ENCODE measurements around the gene SLC18A2.
"Not testable (repeated sequence)": the region's sequence is repeated elsewhere in the genome, so short reads cannot be mapped to it uniquely, and the experiment has no call there.

The SLC18A2 gene

DNA sequence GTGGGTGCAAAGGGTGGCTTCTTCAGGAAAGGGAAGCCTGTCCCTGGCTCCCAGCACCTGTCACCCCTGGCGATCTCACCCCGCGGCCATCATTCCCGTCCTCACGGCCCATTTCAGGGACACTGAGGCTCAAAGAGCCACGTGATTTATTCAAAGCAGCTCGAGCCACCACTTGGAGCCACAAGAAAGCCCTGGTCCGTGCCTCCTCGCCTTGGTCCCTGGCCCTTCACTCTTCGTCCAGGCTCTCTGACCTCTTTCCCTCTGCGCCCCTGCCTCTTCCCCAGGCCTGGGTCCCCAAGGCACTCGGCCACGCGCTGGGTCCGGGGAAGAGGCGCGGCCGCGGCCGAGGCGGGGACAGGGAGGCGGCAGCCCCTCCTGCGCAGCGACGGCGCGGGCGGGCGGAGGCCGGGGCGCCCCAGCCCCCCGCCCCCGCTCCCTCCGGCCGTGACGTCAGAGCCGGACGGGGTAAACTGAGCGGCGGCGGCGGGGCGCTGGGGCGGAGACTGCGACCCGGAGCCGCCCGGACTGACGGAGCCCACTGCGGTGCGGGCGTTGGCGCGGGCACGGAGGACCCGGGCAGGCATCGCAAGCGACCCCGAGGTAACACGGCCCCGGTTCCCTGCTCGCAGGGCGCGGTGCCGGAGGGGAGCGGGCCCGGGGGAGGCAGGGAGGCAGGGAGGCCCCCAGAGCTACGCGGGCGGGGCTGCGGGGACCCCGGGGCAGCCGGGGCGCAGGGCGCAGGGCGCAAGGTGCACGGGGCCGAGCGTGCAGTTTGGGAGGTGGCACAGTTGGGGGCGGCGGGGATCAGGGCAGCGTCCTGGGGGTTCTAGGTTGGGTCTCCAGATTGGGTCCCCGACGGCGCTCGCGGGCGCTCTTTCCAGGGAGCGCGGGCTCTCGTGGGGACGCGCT lies at the start of gene SLC18A2:
Gene SLC18A2, plus strand, starts transcription at position 494 of the 909 bp plus-strand sequence. CDS start 580 bp downstream, outside the sequence.
- no peak for DNase-seq

DNA sequence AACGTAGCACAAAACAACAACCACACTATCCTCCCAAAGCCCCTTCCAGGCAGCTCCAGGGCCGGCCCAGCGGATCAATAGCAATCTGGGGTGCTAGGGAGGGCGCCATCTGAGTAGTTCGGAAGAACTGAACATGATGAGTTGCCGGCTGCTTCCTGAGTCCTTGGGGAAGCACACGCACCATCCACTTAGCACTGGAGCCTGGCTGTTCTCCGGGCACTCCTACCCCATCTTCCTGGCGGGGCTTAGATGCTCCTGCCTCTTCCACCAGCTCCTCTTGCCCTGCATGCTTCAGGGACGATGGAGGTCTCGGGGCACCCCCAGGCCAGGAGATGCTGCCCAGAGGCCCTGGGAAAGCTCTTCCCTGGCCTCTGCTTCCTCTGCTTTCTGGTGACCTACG lies 43.7 kb upstream of the SLC18A2 start, which contains the start of gene KCNK18:
Gene KCNK18, plus strand, starts transcription at position 301 of the 400 bp plus-strand sequence. Its CDS starts 0 bp downstream, at position 301.
- no peak for DNase-seq

DNA sequence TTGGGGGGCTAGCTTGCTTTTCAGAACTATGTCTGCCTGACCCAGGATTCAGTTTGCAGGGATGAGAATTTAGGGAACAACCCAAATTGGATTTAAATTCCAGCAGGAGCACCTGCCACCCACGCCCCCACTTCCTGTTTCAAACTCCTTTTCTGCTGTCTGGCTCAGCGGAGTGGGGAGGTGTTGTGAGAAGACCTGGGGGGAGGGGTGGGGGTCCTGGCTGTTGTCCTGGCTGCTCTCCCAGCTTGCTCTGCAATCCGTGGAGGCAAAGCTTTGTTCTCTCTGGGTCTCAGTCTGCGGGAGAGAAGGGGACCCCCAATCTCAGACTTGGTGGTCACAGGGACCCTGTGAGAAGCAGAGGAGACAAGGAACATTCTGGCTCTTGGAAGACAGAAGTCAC lies 42.8 kb upstream of the SLC18A2 start:
- DNase-seq = no peak

DNA sequence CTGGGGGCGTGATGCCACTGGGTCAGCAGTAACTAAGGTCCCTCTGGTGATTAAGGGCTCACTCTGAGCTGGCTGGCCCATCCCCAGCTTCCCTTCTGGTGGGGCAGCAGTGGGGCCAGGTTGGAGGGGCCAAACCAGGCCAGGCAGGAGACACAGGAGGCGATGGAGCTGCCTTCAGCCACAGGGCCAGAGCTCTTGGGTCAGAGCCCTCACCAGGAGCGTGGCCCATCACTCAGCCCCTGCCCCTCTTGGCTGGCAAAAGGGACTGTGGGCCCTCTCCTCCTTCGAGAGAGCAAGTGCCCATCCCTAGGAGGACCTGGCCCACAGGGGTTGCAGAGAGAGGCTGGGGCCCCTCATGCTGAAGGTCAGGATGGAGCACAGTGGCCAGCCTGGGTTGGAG lies 39.1 kb upstream of the SLC18A2 start:
- DNase-seq = no peak

DNA sequence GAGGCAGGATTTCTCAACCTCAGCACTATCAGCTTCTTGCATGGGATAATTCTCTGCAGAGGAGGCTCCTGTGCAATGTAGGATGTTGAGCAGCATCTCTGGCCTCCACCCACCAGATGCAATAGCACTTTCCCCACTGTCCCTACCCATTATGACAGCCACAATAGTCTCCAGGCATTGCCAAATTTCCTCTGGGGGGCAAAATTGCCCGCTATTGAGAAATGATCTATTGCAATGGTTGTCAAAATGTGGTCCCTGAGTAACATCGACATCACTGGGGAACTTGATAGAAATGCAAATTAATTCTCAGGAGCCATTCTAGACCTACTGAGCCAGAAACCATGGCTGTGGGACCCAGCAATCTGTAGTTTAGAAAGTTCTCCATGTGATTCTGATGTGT lies 36.6 kb upstream of the SLC18A2 start:
- DNase-seq = no peak

DNA sequence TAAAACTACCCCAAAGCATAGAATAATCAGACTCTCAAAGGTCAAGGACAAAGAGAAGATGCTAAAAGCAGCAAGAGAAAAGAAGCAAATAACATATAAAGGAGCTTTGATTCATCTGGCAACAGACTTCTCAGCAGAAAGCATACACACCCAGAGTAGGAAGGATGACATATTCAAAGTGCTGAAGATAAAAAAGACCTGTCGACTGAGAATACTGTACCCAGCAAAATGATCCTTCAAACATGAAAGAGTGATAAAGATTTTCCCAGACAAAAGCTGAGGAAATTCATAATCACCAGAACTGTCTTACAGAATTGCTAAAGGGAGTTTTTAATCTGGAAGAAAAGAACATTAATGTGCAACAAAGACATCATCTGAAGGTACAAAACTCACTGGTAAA lies 28.7 kb upstream of the SLC18A2 start:
- no peak for DNase-seq

DNA sequence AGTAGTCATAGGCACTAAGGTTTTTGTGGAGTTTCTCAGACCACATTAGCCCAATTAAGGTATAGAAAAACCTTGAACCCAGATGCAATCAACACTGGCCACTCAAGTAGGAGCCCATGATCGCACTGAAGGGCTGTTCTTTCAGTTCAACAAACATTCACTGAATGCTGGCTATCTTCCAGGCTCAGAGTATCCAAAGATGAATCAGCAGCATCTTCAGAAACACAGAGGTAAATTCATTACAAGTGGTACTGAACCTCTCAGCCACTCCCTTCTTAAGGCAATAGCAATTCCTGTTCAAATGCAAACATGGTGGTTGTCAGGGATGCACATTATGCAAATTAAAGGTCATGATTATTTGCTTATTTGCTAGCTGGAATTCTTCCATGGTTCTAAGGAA lies 26.5 kb upstream of the SLC18A2 start:
- DNase-seq = no peak

DNA sequence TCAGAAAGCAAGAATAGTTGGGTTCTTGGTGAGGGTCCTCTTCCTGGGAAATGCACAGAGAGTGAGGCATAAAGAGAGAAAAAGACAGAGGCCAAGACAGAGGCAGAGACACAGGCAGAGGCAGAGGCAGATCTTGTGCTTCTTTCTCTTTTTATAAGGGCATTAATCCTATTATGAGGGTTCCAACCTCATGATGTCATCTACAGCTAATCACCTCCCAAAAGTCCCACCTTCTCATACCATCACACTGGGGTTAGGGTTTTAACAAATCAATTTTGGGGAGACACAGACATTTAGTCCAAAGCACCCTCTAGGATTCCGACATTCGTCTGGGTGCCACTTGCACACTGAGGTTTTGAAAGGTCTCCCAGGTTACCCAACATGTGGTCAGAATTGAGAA lies 25.8 kb upstream of the SLC18A2 start:
- no peak for DNase-seq

DNA sequence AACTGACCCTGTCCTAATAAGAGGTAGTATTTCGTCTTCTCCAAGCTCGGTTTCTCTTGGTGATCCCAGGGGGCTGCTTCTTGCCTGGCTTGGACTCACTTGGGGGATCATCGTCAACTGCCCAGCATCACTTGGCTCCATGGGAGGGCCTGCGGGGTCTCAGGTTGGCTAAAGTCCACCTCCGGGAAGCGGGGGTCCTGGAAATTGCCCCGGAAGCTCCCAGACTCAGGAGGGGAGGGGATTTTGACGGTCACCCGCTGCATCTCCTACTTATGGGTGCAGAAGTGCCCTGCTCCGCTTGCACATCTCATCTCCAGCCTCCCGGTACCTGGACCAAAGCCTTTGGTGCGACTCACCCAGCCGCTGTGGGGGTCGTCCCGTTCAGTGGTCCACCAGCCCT lies 24.9 kb upstream of the SLC18A2 start:
- no peak for DNase-seq

DNA sequence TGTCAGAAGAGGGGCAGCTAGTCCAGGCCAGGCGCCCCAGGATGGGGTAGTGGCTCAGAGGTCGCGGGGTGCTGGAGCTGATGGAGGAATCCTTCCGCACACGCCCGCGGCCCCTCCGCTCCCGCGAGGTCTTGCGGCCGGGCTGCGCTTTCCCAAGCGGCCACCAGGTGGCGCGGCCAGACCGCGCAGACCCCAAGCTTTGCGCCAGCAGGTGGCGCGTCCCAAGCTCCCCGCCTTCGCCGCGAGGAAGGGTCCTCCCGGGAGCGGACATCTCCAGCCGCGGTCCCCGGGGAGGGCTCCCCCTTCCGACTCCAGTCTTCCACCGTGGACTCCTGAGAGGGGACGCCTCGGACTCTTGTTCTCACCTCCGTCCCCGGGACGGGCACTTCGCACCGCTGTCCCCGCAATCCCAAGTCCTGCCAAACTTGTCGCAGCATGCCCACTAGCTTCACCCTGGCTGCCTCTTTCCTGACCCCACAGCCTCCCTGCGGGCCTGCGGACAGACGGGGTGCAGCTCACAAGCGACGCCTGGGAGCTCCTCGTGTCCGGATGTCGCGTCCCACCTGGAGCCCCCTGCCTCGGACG lies 24.2 kb upstream of the SLC18A2 start:
- peak; percentile 67 to 74 for DNase-seq

DNA sequence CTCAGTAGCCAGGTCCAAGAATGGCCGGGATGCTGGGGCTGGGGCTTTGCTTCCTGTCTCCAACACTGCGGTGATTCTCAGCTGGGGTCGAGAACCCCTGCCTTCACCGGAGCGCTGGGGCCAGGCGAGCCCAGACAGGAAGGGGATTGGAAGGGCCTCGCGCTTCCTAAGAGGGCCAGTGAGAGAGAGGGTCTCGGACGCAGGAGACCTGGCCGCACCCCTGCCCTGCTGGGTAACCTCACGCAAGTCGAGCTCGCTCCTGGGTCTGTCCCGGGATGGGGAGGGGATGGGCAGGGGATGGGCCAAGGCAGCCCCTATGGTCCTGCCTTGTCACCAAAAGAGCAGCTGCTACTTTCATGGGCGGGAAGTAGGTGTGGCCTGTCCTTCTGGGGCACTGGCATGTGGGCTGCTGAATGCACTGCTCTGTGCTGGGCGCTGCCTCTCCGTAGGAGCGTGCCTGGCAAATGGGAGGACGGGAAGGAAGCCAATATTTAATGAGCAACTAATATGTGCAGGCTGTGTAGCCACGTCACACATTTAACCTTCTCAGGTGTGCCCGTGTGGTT lies 23.6 kb upstream of the SLC18A2 start:
- peak; percentile 7 to 26 for DNase-seq

DNA sequence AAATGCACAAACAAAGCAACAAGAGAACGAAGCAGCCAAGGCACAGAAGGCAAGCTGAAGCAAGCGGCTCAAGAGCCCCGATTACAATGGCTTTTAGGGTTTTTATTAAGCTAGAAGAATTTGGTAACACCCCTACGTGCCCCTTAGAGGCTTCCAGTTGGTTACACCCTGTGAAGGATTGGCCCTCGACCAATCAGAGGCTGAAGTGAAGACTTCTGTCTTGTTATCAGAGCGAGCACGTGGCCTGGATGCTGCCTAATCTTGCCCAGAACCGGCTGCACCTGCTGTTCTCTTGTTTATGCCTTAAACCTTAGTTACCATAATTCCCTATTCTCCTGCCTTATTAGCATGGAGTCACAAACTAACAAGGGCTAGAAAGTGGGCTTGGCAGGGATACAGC lies 22.3 kb upstream of the SLC18A2 start:
- no peak for DNase-seq

DNA sequence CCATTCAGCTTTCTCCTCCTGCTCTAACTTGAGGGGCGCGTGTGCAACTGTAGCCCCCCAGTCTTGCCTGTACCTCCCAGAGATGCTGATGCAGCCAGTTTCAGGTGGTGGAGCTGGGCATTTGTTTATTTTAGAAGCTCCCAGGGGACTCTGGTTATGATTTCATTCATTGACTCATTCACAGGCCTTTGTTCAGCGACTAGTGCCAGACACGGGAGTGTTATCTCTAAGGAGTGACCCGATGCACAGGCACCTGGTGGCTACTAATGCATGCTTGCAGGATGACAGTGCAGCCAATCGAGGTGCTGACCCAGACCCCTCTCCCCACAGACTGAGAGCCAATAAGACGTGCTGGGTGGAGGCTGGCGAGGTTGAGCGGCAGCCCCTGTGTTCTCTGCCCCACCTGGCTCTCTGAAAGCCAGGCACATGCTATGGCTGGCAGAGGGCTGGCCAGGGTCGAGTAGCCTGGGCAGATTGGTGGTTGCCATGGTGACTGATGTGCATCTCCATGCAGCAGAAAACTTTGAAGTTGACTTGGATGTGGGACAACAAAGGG lies 19.7 kb upstream of the SLC18A2 start:
- no peak for DNase-seq

DNA sequence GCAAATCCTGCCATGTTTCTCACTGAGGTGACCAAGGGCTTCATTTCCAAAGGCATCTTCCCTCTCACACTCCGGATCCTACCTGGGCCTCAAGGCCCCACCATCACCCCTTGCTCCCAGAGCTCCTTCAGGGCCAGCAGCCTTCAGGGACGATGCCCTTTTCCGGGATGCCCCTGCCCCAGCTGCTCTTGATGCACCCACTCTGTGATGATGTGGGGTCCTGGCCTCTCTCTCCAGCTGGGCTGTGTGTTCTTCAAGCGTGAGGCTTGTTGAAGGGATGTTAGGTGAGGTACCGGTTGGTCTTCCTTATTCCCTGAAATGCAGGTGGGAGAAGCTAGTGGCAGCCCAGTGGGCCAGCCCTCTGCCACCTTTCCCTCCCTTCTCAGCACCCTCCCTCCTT lies 18.4 kb upstream of the SLC18A2 start:
- no peak for DNase-seq

DNA sequence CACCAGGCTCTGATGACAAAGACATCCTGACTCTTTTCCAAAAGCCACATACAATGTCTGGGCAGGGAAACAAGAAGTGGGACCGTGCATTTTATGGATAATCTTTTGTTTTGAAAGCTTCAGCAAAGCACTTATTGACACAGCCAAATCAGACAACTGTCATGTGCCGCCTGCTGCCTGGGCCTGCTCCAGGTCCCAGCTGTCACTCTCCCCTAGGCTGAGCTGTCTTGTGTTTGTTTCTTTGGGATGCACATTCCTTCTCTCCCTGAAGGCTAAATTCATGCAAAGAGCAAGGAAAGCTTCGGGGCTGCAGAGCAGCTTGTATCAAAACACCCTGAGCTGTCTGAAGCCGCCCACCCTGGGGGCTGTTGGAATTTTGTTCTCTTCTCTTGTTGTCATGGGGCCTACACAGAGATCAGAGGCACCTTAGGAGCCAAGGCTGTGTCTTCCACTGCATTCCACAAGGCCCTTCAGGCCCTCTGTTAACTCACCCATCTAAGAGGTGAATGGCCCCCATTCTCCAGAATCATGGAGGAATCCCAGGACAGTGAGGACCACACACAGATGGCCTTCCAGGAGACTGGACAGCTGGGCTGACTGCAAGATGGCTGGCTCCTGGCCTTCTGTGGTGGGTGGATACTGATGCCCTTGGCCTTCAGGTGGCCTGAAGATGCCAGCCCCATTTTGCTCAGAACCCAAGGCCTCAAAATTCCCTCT lies 17.8 kb upstream of the SLC18A2 start:
- no peak for DNase-seq

DNA sequence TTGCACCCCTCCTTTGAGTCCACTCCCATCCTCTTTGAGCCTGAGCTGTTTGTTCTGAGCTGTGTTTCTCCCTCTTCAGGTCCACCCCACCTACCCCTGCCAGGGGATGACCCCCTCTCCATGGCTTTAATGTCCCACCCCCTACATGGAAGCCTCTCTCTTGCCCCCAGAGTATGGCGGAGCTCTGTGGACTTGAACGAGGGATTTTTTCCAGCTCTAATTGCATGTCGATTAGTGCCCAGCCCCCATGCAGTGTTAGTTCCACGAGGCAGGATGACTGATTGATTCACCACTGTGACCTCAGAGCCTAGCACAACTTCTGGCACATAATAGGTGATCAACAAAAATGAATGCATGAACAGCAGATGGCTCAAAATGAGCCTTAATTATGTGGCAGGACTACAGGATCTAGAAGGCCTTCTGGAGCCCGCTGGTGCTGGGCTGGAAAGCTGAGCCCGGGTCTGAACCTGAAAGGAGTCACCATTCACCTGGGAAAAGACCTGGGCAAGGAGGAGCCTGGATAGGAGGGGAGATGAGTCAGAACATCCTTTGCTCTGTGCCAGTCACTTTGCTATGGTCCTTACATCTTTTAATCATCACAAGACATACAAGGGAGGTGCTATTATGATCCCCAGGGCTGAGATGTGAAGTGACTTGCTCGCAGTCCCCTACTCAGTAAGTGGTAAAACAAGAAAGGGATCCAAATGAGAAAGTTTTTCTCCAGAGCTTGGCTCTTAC lies 17.1 kb upstream of the SLC18A2 start:
- no peak for DNase-seq

DNA sequence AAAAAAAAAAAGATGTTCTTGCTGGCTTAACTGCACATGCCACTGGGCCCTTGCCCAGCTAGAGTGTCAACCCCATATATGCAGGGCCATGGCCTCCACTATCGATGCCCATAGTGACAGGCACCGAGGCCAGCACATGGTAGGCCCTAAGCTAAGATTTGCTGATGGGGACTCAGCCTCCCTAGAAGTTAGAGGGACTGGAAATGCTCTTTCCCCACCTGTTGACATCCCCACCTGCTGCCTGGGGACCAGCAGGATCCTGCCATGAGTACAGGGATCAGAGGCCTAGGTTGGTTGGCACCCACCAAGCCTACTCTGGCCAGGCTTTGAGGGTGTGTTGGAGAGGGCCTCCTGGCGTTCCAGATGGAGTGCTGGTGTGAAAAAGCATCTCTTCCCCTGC lies 16.0 kb upstream of the SLC18A2 start:
- no peak for DNase-seq

DNA sequence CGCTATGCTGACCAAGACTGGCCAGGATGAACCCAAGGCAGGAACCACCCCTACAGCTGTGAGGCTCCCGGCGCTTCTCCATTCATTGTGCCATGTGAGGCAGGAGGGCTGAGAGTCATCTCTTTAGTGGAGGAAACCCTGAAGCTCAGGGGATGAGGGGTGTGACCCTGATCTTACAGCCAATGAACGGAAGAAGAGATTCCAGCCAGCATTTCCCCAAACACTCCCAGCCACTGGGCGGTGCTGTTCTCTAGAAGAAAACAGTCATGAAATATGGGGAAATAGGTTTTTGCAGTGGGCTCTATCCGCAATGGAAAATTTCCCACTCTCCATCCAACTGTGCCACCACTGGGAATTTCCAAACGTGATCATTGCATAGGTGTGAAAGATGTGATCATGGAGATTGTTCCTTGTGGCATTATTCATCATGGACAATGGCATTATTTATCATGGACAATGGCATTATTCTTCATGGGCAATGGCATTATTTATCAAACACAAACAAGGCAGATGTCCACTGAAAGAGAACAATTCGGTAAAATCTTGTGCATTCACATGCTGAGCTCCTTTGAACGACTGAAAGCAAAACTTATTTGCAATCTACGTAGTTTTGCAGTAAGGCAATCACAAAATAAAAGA lies 14.0 kb upstream of the SLC18A2 start:
- DNase-seq = peak in 1 of 2 experiments; percentile 8

DNA sequence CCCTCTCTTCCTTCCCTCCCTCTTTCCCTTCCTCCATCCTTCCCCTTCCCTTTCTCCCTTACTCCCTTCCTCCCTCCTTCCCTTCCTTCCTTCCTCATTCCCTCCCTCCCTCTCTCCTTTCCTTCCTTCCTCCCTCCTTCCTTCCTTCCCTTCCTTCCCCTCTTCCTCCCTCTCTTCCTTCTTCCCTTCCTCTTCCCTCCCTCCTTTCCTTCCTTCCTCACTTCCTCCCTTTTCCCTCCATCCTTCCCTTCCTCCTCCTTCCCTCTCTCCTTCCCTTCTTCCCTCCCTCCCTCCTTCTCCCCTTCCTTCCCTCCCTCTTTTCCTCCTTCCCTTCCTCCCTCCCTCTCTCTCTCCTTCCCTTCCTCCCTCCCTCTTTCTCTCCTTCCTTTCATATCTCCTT lies 12.7 kb upstream of the SLC18A2 start:
- DNase-seq = no peak

DNA sequence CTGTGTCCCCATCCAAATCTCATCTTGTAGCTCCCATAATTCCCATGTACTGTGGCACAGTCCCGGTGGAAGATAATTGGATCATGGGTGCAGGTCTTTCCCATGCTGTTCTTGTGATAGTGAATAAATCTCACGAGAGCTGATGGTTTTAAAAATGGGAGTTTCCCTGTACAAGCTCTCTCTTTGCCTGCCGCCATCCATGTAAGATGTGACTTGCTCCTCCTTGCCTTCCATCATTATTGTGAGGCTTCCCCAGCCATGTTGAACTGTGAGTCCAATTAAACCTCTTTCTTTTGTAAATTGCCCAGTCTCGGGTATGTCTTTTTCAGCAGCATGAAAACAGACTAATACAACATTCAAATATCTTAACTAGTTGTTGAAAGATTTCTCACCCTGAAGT lies 10.8 kb upstream of the SLC18A2 start:
- not testable (repeated sequence) for DNase-seq

DNA sequence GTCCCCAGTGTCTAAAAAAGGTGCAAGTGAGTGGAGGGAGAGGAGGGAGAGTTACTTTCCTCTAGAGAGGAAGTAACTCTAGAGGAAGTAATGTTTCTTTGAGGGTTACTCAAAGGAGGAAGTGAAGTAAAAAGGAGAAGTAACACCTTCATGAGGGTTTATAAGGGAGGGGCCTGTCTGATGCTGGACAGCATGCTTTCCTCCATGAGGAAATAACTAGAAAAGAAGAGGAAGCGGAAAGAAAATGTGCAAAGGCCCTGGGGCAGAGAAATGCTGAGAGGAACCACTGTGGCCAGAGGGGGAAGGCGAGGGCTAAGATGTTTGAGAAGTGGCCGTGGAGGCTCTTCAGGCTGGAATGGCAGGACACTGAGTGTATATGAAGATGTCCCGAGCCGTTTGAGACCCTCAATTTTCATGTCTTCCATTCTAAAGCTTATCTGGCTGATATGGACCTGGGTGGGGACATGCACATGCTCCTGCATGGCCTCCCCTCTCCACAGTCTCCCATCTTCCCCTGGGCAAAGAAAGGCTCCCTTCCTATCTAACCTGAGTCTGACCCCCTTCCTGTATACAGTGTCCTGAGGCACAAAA lies 3.4 kb upstream of the SLC18A2 start:
- no peak for DNase-seq
